SK-N-SH treated with all-trans-retinoic acid at 6 μM for 48 hours (cell line): ENCODE measurements around the gene TNFSF11.

Source experiments
- ATAC-seq: fragments of 200-7000 bp; cut with Tn5 transposase; 3 replicates; pipeline ENCODE4 v1.9.1; 2020; ENCODE audit warnings: mild to moderate bottlenecking, moderate library complexity
- ARNTL ChIP-seq: fragments of 450-650 bp; formaldehyde crosslinking; IDR thresholded peaks from 2 replicates; pipeline ENCODE4 v1.5.0; 2020; ENCODE audit warnings: low read depth, mild to moderate bottlenecking, moderate library complexity, borderline replicate concordance
- BACH2 ChIP-seq: fragments of 250-450 bp; sonication (Bioruptor Pico); IDR thresholded peaks from 2 replicates; pipeline ENCODE4 v1.9.0; 2021; ENCODE audit warnings: mild to moderate bottlenecking, borderline replicate concordance
- CREB5 ChIP-seq: fragments of 250-450 bp; sonication (Bioruptor Pico); IDR thresholded peaks from 2 replicates; pipeline ENCODE4 v1.5.1; 2020; ENCODE audit warnings: low read depth, mild to moderate bottlenecking, moderate library complexity
- CSDC2 ChIP-seq: fragments of 250-450 bp; sonication (Bioruptor Pico); IDR thresholded peaks from 2 replicates; pipeline ENCODE4 v1.5.0; 2020; ENCODE audit warnings: mild to moderate bottlenecking, moderate library complexity
- CSRNP3 ChIP-seq: fragments of 250-450 bp; sonication (Bioruptor Pico); IDR thresholded peaks from 2 replicates; pipeline ENCODE4 v1.5.1; 2021; ENCODE audit warnings: mild to moderate bottlenecking, moderate library complexity
- GLIS3 ChIP-seq: fragments of 250-450 bp; sonication (Bioruptor Pico); IDR thresholded peaks from 2 replicates; pipeline ENCODE4 v1.5.0; 2020; ENCODE audit warnings: mild to moderate bottlenecking, moderate library complexity
- ISL1 ChIP-seq: fragments of 250-450 bp; sonication (Bioruptor Pico); IDR thresholded peaks from 2 replicates; pipeline ENCODE4 v2.1.2; 2022; ENCODE audit warnings: mild to moderate bottlenecking, moderate library complexity
- OSR1 ChIP-seq: fragments of 250-450 bp; sonication (Bioruptor Pico); IDR thresholded peaks from 2 replicates; pipeline ENCODE4 v1.8.0; 2022; ENCODE audit warnings: moderate library complexity, mild to moderate bottlenecking, inconsistent platforms
- PATZ1 ChIP-seq: fragments of 250-450 bp; sonication (Bioruptor Pico); IDR thresholded peaks from 2 replicates; pipeline ENCODE4 v1.8.0; 2020; ENCODE audit warnings: mild to moderate bottlenecking, moderate library complexity, borderline replicate concordance
- POU6F1 ChIP-seq: fragments of 250-450 bp; sonication (Bioruptor Pico); IDR thresholded peaks from 2 replicates; pipeline ENCODE4 v1.8.0; 2021; ENCODE audit warnings: low read depth, mild to moderate bottlenecking, moderate library complexity, borderline replicate concordance
- PPARA ChIP-seq: fragments of 250-450 bp; sonication (Bioruptor Pico); IDR thresholded peaks from 2 replicates; pipeline ENCODE4 v1.5.0; 2020; ENCODE audit warnings: mild to moderate bottlenecking, borderline replicate concordance
- RARB ChIP-seq: fragments of 250-450 bp; sonication (Bioruptor Pico); IDR thresholded peaks from 2 replicates; pipeline ENCODE4 v1.8.0; 2021; ENCODE audit warnings: mild to moderate bottlenecking, moderate library complexity
- SNAI2 ChIP-seq: fragments of 250-450 bp; sonication (Bioruptor Pico); IDR thresholded peaks from 2 replicates; pipeline ENCODE4 v1.5.0; 2020; ENCODE audit warnings: mild to moderate bottlenecking, moderate library complexity
- TCF4 ChIP-seq: fragments of 250-450 bp; sonication (Bioruptor Pico); IDR thresholded peaks from 2 replicates; pipeline ENCODE4 v1.8.0; 2021; ENCODE audit warnings: mild to moderate bottlenecking, moderate library complexity, borderline replicate concordance
- TOX ChIP-seq: fragments of 250-450 bp; sonication (Bioruptor Pico); IDR thresholded peaks from 2 replicates; pipeline ENCODE4 v1.8.0; 2021; ENCODE audit warnings: mild to moderate bottlenecking, moderate library complexity, borderline replicate concordance
- TSHZ2 ChIP-seq: fragments of 250-450 bp; sonication (Bioruptor Pico); IDR thresholded peaks from 2 replicates; pipeline ENCODE4 v1.5.0; 2020; ENCODE audit warnings: mild to moderate bottlenecking, moderate library complexity
- ZC3H10 ChIP-seq: fragments of 250-450 bp; sonication (Bioruptor Pico); IDR thresholded peaks from 2 replicates; pipeline ENCODE4 v1.5.1; 2021; ENCODE audit warnings: mild to moderate bottlenecking, moderate library complexity
- ZFP3 ChIP-seq: fragments of 250-450 bp; sonication (Bioruptor Pico); IDR thresholded peaks from 2 replicates; pipeline ENCODE4 v1.5.0; 2020; ENCODE audit warnings: mild to moderate bottlenecking, moderate library complexity
- ZFP30 ChIP-seq: fragments of 450-650 bp; formaldehyde crosslinking; IDR thresholded peaks from 2 replicates; pipeline ENCODE4 v1.5.0; 2022; ENCODE audit warnings: mild to moderate bottlenecking, moderate library complexity
- ZNF565 ChIP-seq: fragments of 450-650 bp; formaldehyde crosslinking; conservative IDR thresholded peaks from 2 replicates; pipeline ENCODE4 v1.5.0; 2020; ENCODE audit warnings: low read depth, mild to moderate bottlenecking, moderate library complexity
- ZNF70 ChIP-seq: fragments of 450-650 bp; formaldehyde crosslinking; IDR thresholded peaks from 2 replicates; pipeline ENCODE4 v1.5.0; 2020; ENCODE audit warnings: mild to moderate bottlenecking, moderate library complexity
- ZNF8 ChIP-seq: fragments of 450-650 bp; formaldehyde crosslinking; IDR thresholded peaks from 2 replicates; pipeline ENCODE4 v1.5.0; 2020; ENCODE audit warnings: mild to moderate bottlenecking, moderate library complexity

TNFSF11 gene

GRCh38 chr13:42652642-42653415 is 78.9 kb downstream of the TNFSF11 start:
- no peak for TF ChIP-seq ZFP30
- no peak for TF ChIP-seq TOX (CRISPR knock-in tag)
- TF ChIP-seq SNAI2 (CRISPR knock-in tag), result no peak
- no peak for TF ChIP-seq OSR1 (CRISPR knock-in tag)
- TF ChIP-seq POU6F1 (CRISPR knock-in tag), result no peak
- TF ChIP-seq GLIS3 (CRISPR knock-in tag), result no peak
- TF ChIP-seq ZFP3, result no peak
- no peak for TF ChIP-seq ZNF565
- no peak for TF ChIP-seq CSRNP3 (CRISPR knock-in tag)
- TF ChIP-seq, all 23 proteins: peak for 0
- no peak for ATAC-seq

- ATAC-seq, result no peak
- TF ChIP-seq ZNF565 (no peak), TSHZ2 (CRISPR knock-in tag) (no peak), GLIS3 (CRISPR knock-in tag) (no peak), TCF4 (CRISPR knock-in tag) (no peak), TOX (CRISPR knock-in tag) (no peak), ZFP30 (no peak), CREB5 (no peak), ARNTL (CRISPR knock-in tag) (no peak), ISL1 (no peak), PATZ1 (CRISPR knock-in tag) (no peak), ZNF70 (CRISPR knock-in tag) (no peak), ZC3H10 (CRISPR knock-in tag) (no peak), POU6F1 (CRISPR knock-in tag) (no peak), RARB (no peak), ZNF8 (no peak), CSDC2 (no peak), BACH2 (CRISPR knock-in tag) (no peak), ZFP3 (no peak), PPARA (CRISPR knock-in tag) (no peak), CSRNP3 (CRISPR knock-in tag) (no peak)
- TF ChIP-seq, all 23 proteins: peak for 0
These were observed 79.7 kb downstream of the TNFSF11 start for GRCh38 chr13:42653679-42654078.
